Testis (tissue), 2 donors: ENCODE measurements around the gene PPTC7.
"Not testable (repeated sequence)": the region's sequence is repeated elsewhere in the genome, so short reads cannot be mapped to it uniquely, and the experiment has no call there.

Source experiments
- POLR2A ChIP-seq: fragments of 450-650 bp; IDR thresholded peaks from one replicate; pipeline ENCODE4 v1.6.1; 2017; ENCODE audit warnings: antibody characterized with exemption, mild to moderate bottlenecking, moderate library complexity
- TF ChIP-seq, protein P1 (sequence below), 3 experiments: fragments of 450-650 bp in 2 of 3; fragments of 200-600 bp in 1 of 3; sonication (generic) in 1 of 3; IDR thresholded peaks; one replicate each; pipeline ENCODE4 v1.5.1; 2016 to 2019; ENCODE audit warnings: antibody characterized with exemption in 3 of 3, mild to moderate bottlenecking in 2 of 3, moderate library complexity in 1 of 3

DNA sequence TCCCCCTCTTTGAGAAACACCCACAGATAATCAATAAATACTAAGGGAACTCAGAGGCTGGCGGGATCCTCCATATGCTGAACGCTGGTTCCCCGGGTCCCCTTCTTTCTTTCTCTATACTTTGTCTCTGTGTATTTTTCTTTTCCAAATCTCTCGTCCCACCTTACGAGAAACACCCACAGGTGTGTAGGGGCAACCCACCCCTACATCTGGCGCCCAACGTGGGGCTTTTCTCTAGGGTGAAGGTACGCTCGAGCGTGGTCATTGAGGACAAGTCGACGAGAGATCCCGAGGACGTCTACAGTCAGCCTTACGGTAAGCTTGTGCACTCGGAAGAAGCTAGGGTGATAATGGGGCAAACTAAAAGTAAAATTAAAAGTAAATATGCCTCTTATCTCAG lies 12.3 kb downstream of the PPTC7 start:
- TF ChIP-seq, protein P1, sequence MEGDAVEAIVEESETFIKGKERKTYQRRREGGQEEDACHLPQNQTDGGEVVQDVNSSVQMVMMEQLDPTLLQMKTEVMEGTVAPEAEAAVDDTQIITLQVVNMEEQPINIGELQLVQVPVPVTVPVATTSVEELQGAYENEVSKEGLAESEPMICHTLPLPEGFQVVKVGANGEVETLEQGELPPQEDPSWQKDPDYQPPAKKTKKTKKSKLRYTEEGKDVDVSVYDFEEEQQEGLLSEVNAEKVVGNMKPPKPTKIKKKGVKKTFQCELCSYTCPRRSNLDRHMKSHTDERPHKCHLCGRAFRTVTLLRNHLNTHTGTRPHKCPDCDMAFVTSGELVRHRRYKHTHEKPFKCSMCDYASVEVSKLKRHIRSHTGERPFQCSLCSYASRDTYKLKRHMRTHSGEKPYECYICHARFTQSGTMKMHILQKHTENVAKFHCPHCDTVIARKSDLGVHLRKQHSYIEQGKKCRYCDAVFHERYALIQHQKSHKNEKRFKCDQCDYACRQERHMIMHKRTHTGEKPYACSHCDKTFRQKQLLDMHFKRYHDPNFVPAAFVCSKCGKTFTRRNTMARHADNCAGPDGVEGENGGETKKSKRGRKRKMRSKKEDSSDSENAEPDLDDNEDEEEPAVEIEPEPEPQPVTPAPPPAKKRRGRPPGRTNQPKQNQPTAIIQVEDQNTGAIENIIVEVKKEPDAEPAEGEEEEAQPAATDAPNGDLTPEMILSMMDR (IDR thresholded peaks at IDR 0.05): not testable (repeated sequence)
- TF ChIP-seq POLR2A: not testable (repeated sequence)
